Measurements from ENCODE around the gene FGFRL1.

Gene FGFRL1

DNA sequence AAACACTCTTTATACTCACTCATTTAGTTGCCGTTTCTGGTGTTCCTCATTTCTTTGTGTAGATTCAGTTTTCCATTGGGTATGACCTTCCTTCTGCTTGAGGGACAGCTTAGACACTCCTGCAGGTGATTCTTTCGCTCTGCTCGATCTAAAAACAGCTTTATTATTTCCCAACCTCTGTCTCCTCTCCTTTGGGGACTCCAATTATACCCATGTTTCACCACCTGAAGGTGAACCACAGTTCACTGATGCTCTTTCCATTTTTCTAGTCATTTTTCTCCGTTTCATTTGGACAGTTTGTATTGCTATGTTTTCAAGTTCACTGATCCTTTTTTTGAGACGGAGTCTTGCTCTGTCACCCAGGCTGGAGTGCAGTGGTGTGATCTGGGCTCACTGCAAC, 4.6 kb upstream of the FGFRL1 start:
- DNase-seq (ENCODE audit: low spot score): no peak

- DNase-seq (ENCODE audit: low spot score): no peak
These were observed 2.4 kb upstream of the FGFRL1 start for GRCh38 chr4:1008840-1009541.

DNA sequence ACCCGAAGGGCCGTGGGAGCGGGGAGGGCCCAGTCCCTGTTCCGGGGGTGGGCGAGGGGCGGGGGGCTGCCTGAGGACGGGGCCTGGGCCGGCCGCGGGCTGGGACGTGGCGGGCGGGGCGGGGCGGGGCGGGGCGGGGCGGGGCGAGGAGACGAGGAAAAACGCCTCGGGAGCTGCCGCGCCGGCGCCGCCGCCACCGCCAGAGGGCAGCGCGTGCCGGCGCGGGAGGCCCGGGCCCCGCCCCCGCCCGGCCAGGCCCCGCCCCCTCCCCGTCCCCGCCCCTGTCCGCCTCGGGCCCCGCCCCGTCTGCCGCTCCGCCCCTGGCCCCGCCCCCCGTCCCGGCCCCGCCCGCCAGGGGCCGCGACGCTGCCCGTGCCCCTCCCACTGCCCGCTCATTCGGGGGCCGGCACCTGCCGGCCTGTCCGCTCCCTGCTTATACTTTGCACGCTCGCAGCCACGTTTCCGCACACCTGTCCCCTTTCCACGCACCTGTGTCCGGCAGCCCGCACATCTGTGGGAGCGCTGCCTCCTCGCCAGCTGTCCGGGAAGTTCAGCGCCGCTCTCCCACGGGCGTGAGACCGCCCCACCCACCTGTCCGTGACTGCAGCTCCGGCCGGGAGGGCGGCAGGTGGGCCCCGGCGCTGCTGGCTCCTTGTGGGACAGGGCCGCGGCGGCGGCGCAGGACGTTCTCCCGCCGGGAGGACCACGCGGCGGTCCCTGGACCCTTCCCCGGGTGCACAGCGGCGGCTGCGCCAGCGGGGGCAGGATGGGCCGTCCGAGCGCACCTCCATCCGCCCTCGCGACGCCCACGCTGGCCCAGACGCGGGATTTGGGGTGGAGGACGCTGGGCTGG, 1.7 kb upstream of the FGFRL1 start:
- peak; percentile 44 for DNase-seq (ENCODE audit: low spot score)

- DNase-seq (ENCODE audit: low spot score): no peak
These were observed 918 bp upstream of the FGFRL1 start for GRCh38 chr4:1010395-1011021.

GRCh38 chr4:1011666-1012033, 224 bp downstream of the FGFRL1 start:
- no peak for DNase-seq (ENCODE audit: low spot score)

GRCh38 chr4:1012034-1012739, 761 bp downstream of the FGFRL1 start:
- no peak for DNase-seq (ENCODE audit: low spot score)

- no peak for DNase-seq (ENCODE audit: low spot score)
These were observed 2.0 kb downstream of the FGFRL1 start for GRCh38 chr4:1013225-1014073.

GRCh38 chr4:1014291-1015167, 3.1 kb downstream of the FGFRL1 start:
- DNase-seq (ENCODE audit: low spot score): peak; percentile 89

GRCh38 chr4:1015179-1015578, 3.8 kb downstream of the FGFRL1 start:
- peak; percentile 49 for DNase-seq (ENCODE audit: low spot score)

GRCh38 chr4:1015746-1016145, 4.3 kb downstream of the FGFRL1 start:
- no peak for DNase-seq (ENCODE audit: low spot score)

DNA sequence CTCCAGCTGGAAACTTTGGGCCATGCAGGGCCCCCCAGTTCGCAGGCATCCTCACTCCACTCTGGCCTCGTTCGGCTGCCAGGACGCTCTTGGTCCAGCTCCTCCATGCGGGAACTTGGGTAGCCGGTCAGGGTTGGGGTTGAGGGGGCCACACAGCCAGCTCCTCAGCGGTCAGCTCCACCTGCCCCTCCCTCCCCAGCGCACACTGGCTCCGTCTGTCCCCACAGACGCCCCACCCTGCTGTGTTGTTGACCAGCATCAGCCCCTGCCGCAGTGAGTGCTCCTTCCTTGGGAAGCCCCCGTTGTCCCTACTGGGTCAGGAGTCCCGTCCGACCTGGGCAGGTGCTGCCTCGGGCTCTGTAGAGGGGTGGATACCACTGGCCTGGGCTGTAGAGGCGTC, 5.8 kb downstream of the FGFRL1 start:
- no peak for DNase-seq (ENCODE audit: low spot score)

DNA sequence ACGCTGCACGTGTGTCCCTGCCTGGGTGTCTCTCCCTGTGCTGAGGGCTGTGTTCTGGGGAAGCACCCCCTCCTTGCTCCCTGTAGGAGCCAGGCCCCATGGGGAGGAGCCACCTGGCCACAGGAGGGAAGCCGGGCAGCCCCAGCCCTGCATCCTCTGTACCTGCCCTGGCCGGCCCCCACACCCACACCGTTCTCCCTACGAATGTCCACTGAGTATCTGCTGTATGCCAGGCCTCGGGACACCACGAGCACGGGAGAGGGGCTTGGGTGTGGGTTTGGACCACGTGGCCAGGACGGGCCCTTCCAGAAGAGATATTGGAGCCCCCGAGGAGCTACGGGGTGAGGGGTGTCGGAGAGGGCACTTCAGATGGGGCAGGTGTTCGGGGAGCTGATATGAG, 6.3 kb downstream of the FGFRL1 start:
- DNase-seq (ENCODE audit: low spot score): no peak

DNA sequence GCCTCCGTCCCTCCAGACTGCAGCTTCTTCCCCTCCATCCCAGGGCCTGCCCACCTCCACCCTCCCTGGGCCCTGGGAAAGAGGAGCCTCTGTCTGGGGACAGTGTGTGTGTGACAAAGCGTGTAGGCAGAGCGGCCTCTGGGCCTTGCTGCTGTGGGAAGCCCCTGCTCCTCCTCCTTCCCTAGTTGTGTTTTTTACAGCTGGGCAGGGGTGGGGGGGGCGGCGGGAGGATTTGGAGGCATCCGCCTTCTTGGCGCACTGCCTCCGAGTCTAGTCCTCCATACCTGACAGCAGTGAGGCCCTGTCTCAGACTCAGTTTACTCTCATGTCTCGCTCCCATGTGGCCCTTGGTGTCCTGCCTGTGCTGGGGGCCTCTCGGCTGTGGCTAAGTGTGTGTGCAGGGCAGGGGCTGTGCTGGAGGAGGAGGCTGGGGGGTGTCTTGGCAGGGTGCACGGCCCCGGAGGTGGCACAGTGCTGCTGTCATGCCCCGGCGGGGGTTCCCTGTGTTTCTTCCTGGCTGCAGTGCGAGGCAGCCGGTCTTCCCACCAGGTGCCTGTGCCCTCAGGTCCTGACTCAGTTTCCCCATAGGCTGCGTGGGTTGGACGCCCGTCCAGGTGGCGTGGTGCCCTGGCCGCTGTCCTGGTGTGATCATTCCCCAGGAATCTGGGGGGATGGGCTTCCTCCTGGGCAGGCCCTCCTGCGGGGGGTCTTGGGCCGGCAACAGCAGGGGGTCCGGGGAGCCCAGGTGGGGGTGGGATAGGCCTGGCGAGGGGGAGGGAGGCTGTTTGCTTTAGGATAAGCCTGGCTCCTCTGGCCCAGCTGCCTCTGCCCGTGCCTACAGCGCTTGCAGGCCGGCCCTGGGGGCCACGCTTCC, 7.0 kb downstream of the FGFRL1 start:
- no peak for DNase-seq (ENCODE audit: low spot score)

GRCh38 chr4:1019320-1019719, 7.9 kb downstream of the FGFRL1 start:
- no peak for DNase-seq (ENCODE audit: low spot score)

DNA sequence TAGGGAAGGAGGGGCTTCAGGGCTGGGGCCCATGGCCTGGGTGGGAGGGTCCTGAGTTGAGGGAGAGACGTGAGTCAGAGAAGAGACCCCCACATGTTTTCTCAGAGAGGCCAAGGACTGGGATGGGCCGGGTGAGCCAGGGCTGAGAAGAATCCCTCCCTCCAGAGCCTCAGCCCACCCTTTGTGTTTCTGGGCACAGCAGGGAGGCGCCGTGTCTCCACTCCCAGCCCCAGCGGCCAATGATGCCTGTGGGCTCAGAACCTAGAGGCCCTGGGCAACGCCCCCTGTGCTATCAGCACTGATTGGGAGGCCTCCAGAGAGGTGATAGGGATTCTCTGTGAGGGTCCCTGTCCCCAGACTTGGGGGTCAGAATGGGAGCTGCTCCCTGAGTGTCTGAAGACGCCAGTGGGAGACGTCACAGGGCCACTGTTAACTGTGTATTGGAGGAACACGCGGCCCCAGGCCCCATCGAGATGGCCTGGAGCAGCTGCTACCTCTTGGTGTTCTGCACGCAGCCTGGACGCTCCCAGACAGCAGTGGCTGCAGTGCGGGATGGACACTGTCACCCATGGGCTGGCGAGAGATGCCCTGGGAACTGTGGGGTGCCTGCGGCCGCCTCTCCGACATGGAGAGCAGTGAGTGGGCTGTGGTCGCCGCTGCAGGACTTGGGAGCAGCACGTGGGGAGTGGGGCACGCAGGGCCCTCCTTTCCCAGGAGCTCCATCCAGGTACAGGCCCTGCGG, 8.5 kb downstream of the FGFRL1 start:
- DNase-seq (ENCODE audit: low spot score): no peak

DNA sequence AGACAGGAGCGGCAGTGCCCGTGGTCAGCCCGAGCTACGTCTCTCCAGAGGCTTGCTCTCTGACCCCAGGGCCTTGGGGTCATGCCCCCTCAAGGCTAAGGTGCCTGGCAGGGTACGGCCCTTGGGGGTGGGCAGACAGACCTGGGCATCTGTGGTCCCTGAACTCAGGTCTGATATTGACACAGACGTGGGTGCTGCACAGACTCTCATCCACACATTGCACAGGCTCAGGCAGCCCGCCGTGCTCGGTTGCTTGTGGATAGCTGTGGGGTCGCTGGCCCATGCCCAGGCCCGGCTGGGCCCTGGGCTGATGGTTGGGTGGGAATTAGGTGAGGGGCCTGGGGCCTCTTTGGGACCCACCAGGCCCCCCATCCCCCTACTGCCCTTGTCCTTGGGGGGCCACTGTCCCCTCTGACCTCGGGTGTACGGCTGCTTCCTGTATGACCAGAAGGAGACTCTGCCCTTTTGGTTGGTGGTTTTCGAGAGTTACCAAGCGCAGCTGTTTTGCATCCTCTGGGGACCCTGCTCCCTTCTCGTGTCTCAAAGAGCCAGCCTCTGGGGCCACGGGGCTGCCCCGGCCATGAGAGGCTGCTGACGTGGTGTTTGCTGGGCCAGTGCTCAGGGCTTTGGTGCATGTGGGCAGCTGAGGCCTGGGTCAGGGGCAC, 10.1 kb downstream of the FGFRL1 start:
- no peak for DNase-seq (ENCODE audit: low spot score)

DNA sequence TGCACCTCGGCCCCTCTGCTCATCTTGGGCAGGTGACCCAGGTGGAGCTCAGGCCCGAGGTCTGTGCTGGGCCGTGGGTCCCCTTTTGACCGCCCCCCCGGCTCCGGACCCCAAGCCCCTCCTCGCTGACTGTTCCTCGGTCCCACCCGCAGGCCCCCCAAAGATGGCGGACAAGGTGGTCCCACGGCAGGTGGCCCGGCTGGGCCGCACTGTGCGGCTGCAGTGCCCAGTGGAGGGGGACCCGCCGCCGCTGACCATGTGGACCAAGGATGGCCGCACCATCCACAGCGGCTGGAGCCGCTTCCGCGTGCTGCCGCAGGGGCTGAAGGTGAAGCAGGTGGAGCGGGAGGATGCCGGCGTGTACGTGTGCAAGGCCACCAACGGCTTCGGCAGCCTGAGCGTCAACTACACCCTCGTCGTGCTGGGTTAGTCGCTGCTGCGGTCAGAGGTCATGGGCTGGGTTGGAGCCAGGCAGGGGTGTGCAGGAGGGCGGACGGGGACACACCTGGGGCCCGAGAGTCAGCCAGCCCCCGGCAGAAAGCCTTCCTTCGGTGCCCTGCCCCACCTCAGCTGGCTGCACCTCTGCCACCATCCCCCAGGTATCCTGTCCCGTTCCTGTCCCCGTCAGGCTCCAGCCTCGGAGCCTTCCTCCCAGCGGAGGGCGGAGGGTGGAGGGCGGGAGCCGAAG, 10.8 kb downstream of the FGFRL1 start:
- DNase-seq (ENCODE audit: low spot score): no peak

- no peak for DNase-seq (ENCODE audit: low spot score)
These were observed 11.3 kb downstream of the FGFRL1 start for GRCh38 chr4:1022739-1023066.

Data from putamen (tissue), 1 donor.